ENCODE data around the gene NDUFV2. TPM values are rescaled to one million over a fixed set of nuclear protein-coding genes. Genes with fewer than 3 reads are reported as not detected.

The NDUFV2 gene
- total and polyA plus RNA-seq, 2 of the 13 experiments (the other 11 are each of a cell fraction or from before 2014, with no cell fraction given): 216 to 299 TPM

GRCh38 chr18:9070212-9070611 is 32.3 kb upstream of the NDUFV2 start:
- CTCF ChIA-PET (ENCODE audit: low intra/inter-chr PET ratio, low total read pairs): no interaction called here
- intact Hi-C loops (cut with micrococcal nuclease; ENCODE audit: unreplicated experiment): loop anchor here (10.0 kb wide), 1 partner anchor 265 kb away; the partner anchor contains the start of gene TWSG1
- ATAC-seq: no peak
- TF ChIP-seq PCBP2 (optimal IDR thresholded peaks at IDR 0.05; ENCODE audit: low read depth, low read length, poor library complexity, severe bottlenecking): no peak
- no peak for TF ChIP-seq BRF2 (CRISPR knock-in tag; IDR thresholded peaks at IDR 0.05)
- no peak for TF ChIP-seq ZNF546 (CRISPR knock-in tag; conservative IDR thresholded peaks at IDR 0.05)
- TF ChIP-seq MXI1 (IDR thresholded peaks at IDR 0.05; ENCODE audit: borderline replicate concordance, low read depth, low read length): no peak
- TF ChIP-seq FUBP1 (CRISPR knock-in tag; IDR thresholded peaks at IDR 0.05; ENCODE audit: borderline replicate concordance): no peak
- TF ChIP-seq KDM4B (CRISPR knock-in tag; IDR thresholded peaks at IDR 0.05): no peak
- peak; percentile 66 for TF ChIP-seq ZNF121 (CRISPR knock-in tag; IDR thresholded peaks at IDR 0.05)
- TF ChIP-seq ZNF3 (CRISPR knock-in tag; IDR thresholded peaks at IDR 0.05): peak; percentile 73; the same call in 1 of the 2 replicates
- no peak for TF ChIP-seq ZNF407 (CRISPR knock-in tag; IDR thresholded peaks at IDR 0.05; ENCODE audit: not compliant biosample characterization)
- no peak for TF ChIP-seq ZNF17 (CRISPR knock-in tag; IDR thresholded peaks at IDR 0.05)

More at GRCh38 chr18:9070212-9070611, 32.3 kb upstream of the NDUFV2 start:
- Histone ChIP-seq H3K36me3 (replicated peaks in 1 of 2; ENCODE audit: control insufficient read depth in 1 of 2, insufficient read depth in 2 of 2, low read length in 2 of 2) (no peaks in the 10 kb centered on the region), H3K9me3 (ENCODE audit: low read length) (no peaks in the 10 kb centered on the region), H2AFZ (ENCODE audit: low read length) (peak overlapping the region; percentile 82), H3K9ac (ENCODE audit: insufficient read depth, low read depth, low read length) (peak overlapping the region; percentile 48; the same call in 1 of the 2 replicates), H3K4me3 (replicated peaks in 1 of 3; ENCODE audit: insufficient read depth in 1 of 3, low read depth in 2 of 3, low read length in 3 of 3) (peak overlapping the region in 2 of 3 experiments; percentile 52 to 65; a peak in 3 of 6 replicates), H3K79me2 (ENCODE audit: insufficient read depth, low read length) (no peaks in the 10 kb centered on the region), H3K27ac (ENCODE audit: extremely low read length, insufficient read depth, low read length) (no peak overlapping the region), H3K27me3 (ENCODE audit: control insufficient read depth in 1 of 2, insufficient read depth in 2 of 2, low read length in 2 of 2) (no peaks in the 10 kb centered on the region), H3K4me1 (ENCODE audit: insufficient read depth, low read length) (peaks cover 46% of the 10 kb centered on the region), H3K4me2 (ENCODE audit: low read depth, low read length) (peak overlapping the region; percentile 86), H4K20me1 (ENCODE audit: insufficient read depth, low read length) (no peaks in the 10 kb centered on the region)
- no peak for FAIRE-seq
- DNase-seq (ENCODE audit: low spot score): no peak
- POLR2A ChIA-PET: interaction anchor here (1.5 kb wide), 1 partner anchor 32 kb away, joined by 4 read pairs; no protein-coding TSS in a partner anchor
- 69% methylated on average over 5 of the region's 5 CpGs for WGBS (ENCODE audit: low lambda C conversion rate)
- BruUV-seq (replicated peaks): no TSS peak
- in situ Hi-C loops (cut with HindIII; ENCODE audit: extremely low pct_ligation_motif_present, low pct_unique_long_range_greater_than_20kb): loop anchor here (25.0 kb wide), 1 partner anchor 267 kb away; the partner anchor contains the start of gene TWSG1
